HTERT RPE-1 (cell line): Measurements from ENCODE around the gene IL18BP.

Experiments
- in situ Hi-C: fragments of 300-500 bp; cut with MboI; formaldehyde crosslinking; loops from 4 replicates; pipeline ENCODE4 v1.14.3; 2020; ENCODE audit warnings: low sequenced_read_pairs

Gene IL18BP

GRCh38 chr11:72040491-72041363, 42.0 kb downstream of the IL18BP start:
- in situ Hi-C loops = loop anchor here (25.0 kb wide), 1 partner anchor 397 kb away; the partner anchor contains the start of gene CLPB

- in situ Hi-C loops = loop anchor here (25.0 kb wide), 1 partner anchor 396 kb away; the partner anchor contains the start of gene CLPB
Observed at GRCh38 chr11:72041364-72042063, 42.8 kb downstream of the IL18BP start.

GRCh38 chr11:72042064-72042745, 43.5 kb downstream of the IL18BP start:
- in situ Hi-C loops = loop anchor here (25.0 kb wide), 1 partner anchor 395 kb away; the partner anchor contains the start of gene CLPB

- in situ Hi-C loops = loop anchor here (25.0 kb wide), 1 partner anchor 391 kb away; the partner anchor contains the start of gene CLPB
Observed at GRCh38 chr11:72045849-72046248, 47.1 kb downstream of the IL18BP start.

- in situ Hi-C loops = loop anchor here (25.0 kb wide), 1 partner anchor 388 kb away; the partner anchor contains the start of gene CLPB
Observed at GRCh38 chr11:72048766-72049460, 50.2 kb downstream of the IL18BP start.
